Lower lobe of right lung (tissue), 2 donors: ENCODE data around the gene EMSY. TPM values are rescaled to one million over a fixed set of nuclear protein-coding genes. Genes with fewer than 3 reads are reported as not detected.
"Not testable (repeated sequence)": the region's sequence is repeated elsewhere in the genome, so short reads cannot be mapped to it uniquely, and the experiment has no call there.

ENCODE experiments used
- ATAC-seq, 2 donors: fragments of 200-7000 bp; cut with Tn5 transposase; one replicate each; pipeline ENCODE4 v1.9.1; 2020 to 2022; ENCODE audit warnings: mild to moderate bottlenecking in 2 of 2, moderate library complexity in 2 of 2
- DNase-seq: peaks from one replicate; pipeline ENCODE4 v3.0.0-alpha.2; 2020
- H3K27ac ChIP-seq: fragments of 200-600 bp; one replicate; pipeline ENCODE4 v1.8.0; 2022
- H3K27me3 ChIP-seq: fragments of 200-600 bp; one replicate; pipeline ENCODE4 v1.8.0; 2022; ENCODE audit warnings: low read depth
- H3K36me3 ChIP-seq: fragments of 200-600 bp; one replicate; pipeline ENCODE4 v1.8.0; 2022; ENCODE audit warnings: mild to moderate bottlenecking
- H3K4me1 ChIP-seq: fragments of 200-600 bp; one replicate; pipeline ENCODE4 v1.8.0; 2022
- H3K4me3 ChIP-seq: fragments of 200-600 bp; one replicate; pipeline ENCODE4 v1.8.0; 2022; ENCODE audit warnings: mild to moderate bottlenecking
- H3K9me3 ChIP-seq: fragments of 200-600 bp; one replicate; pipeline ENCODE4 v1.8.0; 2022
- CTCF ChIP-seq: fragments of 200-600 bp; IDR thresholded peaks from one replicate; pipeline ENCODE4 v1.8.0; 2022; ENCODE audit warnings: antibody characterized with exemption, mild to moderate bottlenecking
- intact Hi-C: fragments of 100-400 bp; cut with DNase I; formaldehyde crosslinking; loops from one replicate; pipeline ENCODE4 v1.11.0; 2022
- total RNA-seq: library from RNA; stranded (reverse); fragmentation: NEBNext Ultra II Directional; extraction: Animal tissue kit (Norgen Biotek cat#: 25700); gene quantifications from one replicate; pipeline ENCODE4 v1.2.1, GENCODE V29; 2021
- donor health status: DM: no; HTN: yes; CAD: no; lungs with severe emphysema.

Gene EMSY
- total RNA-seq, 1 donor from 2014 or later, result 21.1 TPM

GRCh38 chr11:76568621-76569020 lies 123.8 kb downstream of the EMSY start:
- no peak overlapping the region for H3K27ac ChIP-seq
- ATAC-seq (no peak), DNase-seq (no peak)
- H3K4me1 ChIP-seq, result no peaks in the 10 kb centered on the region
- no peaks in the 10 kb centered on the region for H3K27me3 ChIP-seq
- H3K9me3 ChIP-seq, result no peaks in the 10 kb centered on the region
- intact Hi-C loops, result no loop called here
- TF ChIP-seq CTCF, result no peak
- H3K36me3 ChIP-seq, result no peaks in the 10 kb centered on the region
- no peak overlapping the region for H3K4me3 ChIP-seq

GRCh38 chr11:76572181-76572875 lies 127.5 kb downstream of the EMSY start:
- ATAC-seq, H3K27ac ChIP-seq, H3K36me3 ChIP-seq, DNase-seq, H3K4me1 ChIP-seq, intact Hi-C loops, H3K9me3 ChIP-seq, H3K27me3 ChIP-seq, H3K4me3 ChIP-seq: not testable (repeated sequence)

- Histone ChIP-seq H3K27ac (no peak overlapping the region), H3K4me3 (no peak overlapping the region), H3K9me3 (no peaks in the 10 kb centered on the region), H3K27me3 (no peaks in the 10 kb centered on the region), H3K4me1 (peaks cover 25% of the 10 kb centered on the region), H3K36me3 (no peaks in the 10 kb centered on the region)
- no peak for TF ChIP-seq CTCF
- ATAC-seq (no peak), DNase-seq (no peak)
- intact Hi-C loops, result no loop called here
Measured at GRCh38 chr11:76574406-76574805, 129.6 kb downstream of the EMSY start.

GRCh38 chr11:76574879-76575278 lies 130.1 kb downstream of the EMSY start:
- DNase-seq, result no peak
- no peaks in the 10 kb centered on the region for H3K27me3 ChIP-seq
- H3K27ac ChIP-seq, result no peak overlapping the region
- no peak for TF ChIP-seq CTCF
- H3K36me3 ChIP-seq, result no peaks in the 10 kb centered on the region
- no peak for ATAC-seq
- H3K9me3 ChIP-seq, result no peaks in the 10 kb centered on the region
- peaks cover 30% of the 10 kb centered on the region for H3K4me1 ChIP-seq
- H3K4me3 ChIP-seq, result no peak overlapping the region
- intact Hi-C loops, result no loop called here

GRCh38 chr11:76577226-76577920 lies 132.6 kb downstream of the EMSY start:
- Histone ChIP-seq H3K4me1 (peaks cover 40% of the 10 kb centered on the region), H3K9me3 (no peaks in the 10 kb centered on the region), H3K27ac (peak overlapping the region; percentile 83), H3K27me3 (no peaks in the 10 kb centered on the region), H3K4me3 (no peak overlapping the region), H3K36me3 (no peaks in the 10 kb centered on the region)
- DNase-seq (no peak), ATAC-seq (peak; percentile 34 to 55)
- no peak for TF ChIP-seq CTCF
- intact Hi-C loops, result no loop called here

GRCh38 chr11:76577921-76578653 lies 133.3 kb downstream of the EMSY start:
- intact Hi-C loops, result no loop called here
- Histone ChIP-seq H3K27me3 (no peaks in the 10 kb centered on the region), H3K36me3 (no peaks in the 10 kb centered on the region), H3K9me3 (no peaks in the 10 kb centered on the region), H3K4me3 (peak overlapping the region; percentile 11), H3K4me1 (peaks cover 40% of the 10 kb centered on the region), H3K27ac (peak overlapping the region; percentile 83)
- TF ChIP-seq CTCF, result no peak
- DNase-seq (no peak), ATAC-seq (no peak)
